WTC11 (cell line): ENCODE data around the gene INPP5E. TPM values are rescaled to one million over a fixed set of nuclear protein-coding genes. Genes with fewer than 3 reads are reported as not detected.

Experiments
- ATAC-seq: fragments of 200-7000 bp; cut with Tn5 transposase; 2 replicates; pipeline ENCODE4 v1.10.0; 2021; ENCODE audit warnings: mild to moderate bottlenecking, moderate library complexity
- CTCF ChIA-PET: fragments of 300-600 bp; sonication (Branson Sonifier 250); formaldehyde crosslinking; loops from one replicate; lab custom pipeline; 2021; ENCODE audit warnings: antibody characterized with exemption; lab: Charles Lee
- POLR2A ChIA-PET: fragments of 350-600 bp; sonication (Branson Sonifier 250); formaldehyde crosslinking; loops from one replicate; lab custom pipeline; 2021; ENCODE audit warnings: antibody characterized with exemption; lab: Charles Lee
- DNase-seq: peaks from one replicate; pipeline ENCODE4 v3.0.0; 2021; ENCODE audit warnings: low spot score
- H3K27ac Mint-ChIP-seq: 2 replicates; pipeline ENCODE4 v1.8.0; 2021; ENCODE audit warnings: mixed read lengths
- H3K27me3 Mint-ChIP-seq: 2 replicates; pipeline ENCODE4 v1.8.0; 2021; ENCODE audit warnings: low read depth, mild to moderate bottlenecking, moderate library complexity, mixed read lengths
- H3K36me3 Mint-ChIP-seq: 2 replicates; pipeline ENCODE4 v1.8.0; 2021; ENCODE audit warnings: mixed read lengths
- H3K4me1 Mint-ChIP-seq: 2 replicates; pipeline ENCODE4 v1.8.0; 2022; ENCODE audit warnings: mixed read lengths
- H3K4me3 Mint-ChIP-seq: 2 replicates; pipeline ENCODE4 v1.8.0; 2021; ENCODE audit warnings: mild to moderate bottlenecking, moderate library complexity, mixed read lengths
- H3K9me3 Mint-ChIP-seq: 2 replicates; pipeline ENCODE4 v1.8.0; 2021; ENCODE audit warnings: mixed read lengths
- EMX1 ChIP-seq: fragments of 250-450 bp; sonication (Bioruptor Pico); IDR thresholded peaks from 2 replicates; pipeline ENCODE4 v1.8.0; 2021; ENCODE audit warnings: mild to moderate bottlenecking
- ETV6 ChIP-seq: sonication (generic); formaldehyde crosslinking; IDR thresholded peaks from 2 replicates; pipeline ENCODE4 v1.8.1; 2022; ENCODE audit warnings: mild to moderate bottlenecking, missing genetic modification reagents
- FOXK1 ChIP-seq: sonication (generic); formaldehyde crosslinking; IDR thresholded peaks from 2 replicates; pipeline ENCODE4 v1.8.0; 2022; ENCODE audit warnings: mild to moderate bottlenecking, moderate library complexity, missing genetic modification reagents
- FOXP1 ChIP-seq: sonication (generic); formaldehyde crosslinking; IDR thresholded peaks from 2 replicates; pipeline ENCODE4 v1.8.0; 2022; ENCODE audit warnings: missing genetic modification reagents, mild to moderate bottlenecking, moderate library complexity, borderline replicate concordance
- GTF2I ChIP-seq: fragments of 250-450 bp; sonication (Bioruptor Pico); conservative IDR thresholded peaks from 2 replicates; pipeline ENCODE4 v1.4.0; 2021; ENCODE audit warnings: mild to moderate bottlenecking
- JUN ChIP-seq: sonication (generic); formaldehyde crosslinking; IDR thresholded peaks from 2 replicates; pipeline ENCODE4 v1.8.0; 2023; ENCODE audit warnings: mild to moderate bottlenecking, missing genetic modification reagents
- NR3C1 ChIP-seq: sonication (generic); formaldehyde crosslinking; conservative IDR thresholded peaks from 2 replicates; pipeline ENCODE4 v1.8.1; 2023; ENCODE audit warnings: low read depth, mild to moderate bottlenecking, missing genetic modification reagents
- PRRX2 ChIP-seq: fragments of 250-450 bp; sonication (Bioruptor Pico); IDR thresholded peaks from 2 replicates; pipeline ENCODE4 v1.8.0; 2021; ENCODE audit warnings: mild to moderate bottlenecking
- ZBTB21 ChIP-seq: sonication (generic); formaldehyde crosslinking; IDR thresholded peaks from 2 replicates; pipeline ENCODE4 v1.8.1; 2023; ENCODE audit warnings: mild to moderate bottlenecking, missing genetic modification reagents, borderline replicate concordance
- ZNF671 ChIP-seq: fragments of 250-450 bp; sonication (Bioruptor Pico); IDR thresholded peaks from 2 replicates; pipeline ENCODE4 v1.8.0; 2021; ENCODE audit warnings: mild to moderate bottlenecking
- total RNA-seq: library from RNA; stranded (reverse); gene quantifications from 3 replicates; pipeline ENCODE4 v1.2.3, GENCODE V29; 2021
- TF ChIP-seq, protein P1 (sequence below): sonication (generic); formaldehyde crosslinking; IDR thresholded peaks from 2 replicates; pipeline ENCODE4 v1.8.1; 2022; ENCODE audit warnings: low read depth, missing genetic modification reagents, borderline replicate concordance
- TF ChIP-seq, protein P2 (sequence below): sonication (generic); formaldehyde crosslinking; IDR thresholded peaks from 2 replicates; pipeline ENCODE4 v1.8.1; 2022; ENCODE audit warnings: missing genetic modification reagents, borderline replicate concordance
- TF ChIP-seq, protein P3 (sequence below): sonication (generic); formaldehyde crosslinking; IDR thresholded peaks from 2 replicates; pipeline ENCODE4 v1.8.0; 2023; ENCODE audit warnings: missing genetic modification reagents
- TF ChIP-seq, protein P4 (sequence below): sonication (generic); formaldehyde crosslinking; IDR thresholded peaks from 2 replicates; pipeline ENCODE4 v1.8.1; 2023; ENCODE audit warnings: mild to moderate bottlenecking, missing genetic modification reagents, borderline replicate concordance
- TF ChIP-seq, protein P5 (sequence below): sonication (generic); formaldehyde crosslinking; IDR thresholded peaks from 2 replicates; pipeline ENCODE4 v1.8.1; 2023; ENCODE audit warnings: mild to moderate bottlenecking, missing genetic modification reagents, moderate library complexity
- TF ChIP-seq, protein P6 (sequence below): sonication (generic); formaldehyde crosslinking; IDR thresholded peaks from 2 replicates; pipeline ENCODE4 v1.8.0; 2023; ENCODE audit warnings: missing genetic modification reagents, mild to moderate bottlenecking, borderline replicate concordance
- TF ChIP-seq, protein P7 (sequence below): fragments of 250-450 bp; sonication (Bioruptor Pico); conservative IDR thresholded peaks from 2 replicates; pipeline ENCODE4 v1.9.0; 2021; ENCODE audit warnings: mild to moderate bottlenecking

INPP5E gene
- total RNA-seq, 1 experiment from 2014 or later = 24.0 TPM

DNA sequence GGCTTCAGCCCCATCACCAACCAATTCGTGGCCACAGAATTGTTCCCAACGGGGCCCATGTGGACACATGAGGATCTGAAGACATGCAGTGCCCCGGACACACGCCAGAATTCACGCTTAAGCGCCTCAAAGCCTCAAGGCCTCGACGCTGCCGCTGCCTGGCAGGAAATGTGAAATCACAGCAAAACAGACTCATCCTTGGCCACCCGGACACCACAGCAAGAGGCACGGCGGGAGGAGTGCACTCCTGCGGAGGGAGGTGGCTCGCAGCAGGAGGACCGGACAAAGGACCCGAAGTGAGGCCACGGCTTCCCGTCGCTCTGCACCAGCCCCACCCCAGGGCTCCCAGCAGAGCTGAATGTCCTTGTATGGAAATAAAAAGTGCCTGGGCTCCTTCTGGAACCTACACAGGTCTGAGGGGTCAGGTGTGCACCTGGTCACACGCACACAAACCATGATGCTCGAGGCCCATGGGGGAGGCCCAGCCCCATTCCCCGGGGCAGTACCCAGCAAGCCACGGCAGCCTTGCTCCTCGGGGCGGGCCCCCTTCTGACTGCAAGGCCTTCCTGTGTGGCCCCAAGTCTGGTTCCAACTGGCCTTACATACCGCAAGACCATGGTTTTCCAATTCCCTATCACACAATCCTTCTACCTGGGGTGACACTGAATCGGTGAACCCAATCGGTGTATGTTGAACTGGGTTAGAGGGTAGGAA is 33.2 kb upstream of the INPP5E start:
- no peak for DNase-seq
- Mint-ChIP-seq H3K27ac (no peak overlapping the region), H3K4me1 (no peaks in the 10 kb centered on the region), H3K4me3 (no peak overlapping the region), H3K27me3 (no peaks in the 10 kb centered on the region), H3K36me3 (peaks cover 60% of the 10 kb centered on the region), H3K9me3 (no peaks in the 10 kb centered on the region)
- CTCF ChIA-PET = interaction anchor here (0.6 kb wide), 1 partner anchor 116 kb away, joined by 3 read pairs; no protein-coding TSS in a partner anchor
- POLR2A ChIA-PET = no interaction called here
- TF ChIP-seq EMX1 (CRISPR knock-in tag) (no peak), ZNF671 (no peak)
- TF ChIP-seq, protein P1, sequence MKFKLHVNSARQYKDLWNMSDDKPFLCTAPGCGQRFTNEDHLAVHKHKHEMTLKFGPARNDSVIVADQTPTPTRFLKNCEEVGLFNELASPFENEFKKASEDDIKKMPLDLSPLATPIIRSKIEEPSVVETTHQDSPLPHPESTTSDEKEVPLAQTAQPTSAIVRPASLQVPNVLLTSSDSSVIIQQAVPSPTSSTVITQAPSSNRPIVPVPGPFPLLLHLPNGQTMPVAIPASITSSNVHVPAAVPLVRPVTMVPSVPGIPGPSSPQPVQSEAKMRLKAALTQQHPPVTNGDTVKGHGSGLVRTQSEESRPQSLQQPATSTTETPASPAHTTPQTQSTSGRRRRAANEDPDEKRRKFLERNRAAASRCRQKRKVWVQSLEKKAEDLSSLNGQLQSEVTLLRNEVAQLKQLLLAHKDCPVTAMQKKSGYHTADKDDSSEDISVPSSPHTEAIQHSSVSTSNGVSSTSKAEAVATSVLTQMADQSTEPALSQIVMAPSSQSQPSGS (CRISPR knock-in tag) = no peak
- ATAC-seq = no peak

DNA sequence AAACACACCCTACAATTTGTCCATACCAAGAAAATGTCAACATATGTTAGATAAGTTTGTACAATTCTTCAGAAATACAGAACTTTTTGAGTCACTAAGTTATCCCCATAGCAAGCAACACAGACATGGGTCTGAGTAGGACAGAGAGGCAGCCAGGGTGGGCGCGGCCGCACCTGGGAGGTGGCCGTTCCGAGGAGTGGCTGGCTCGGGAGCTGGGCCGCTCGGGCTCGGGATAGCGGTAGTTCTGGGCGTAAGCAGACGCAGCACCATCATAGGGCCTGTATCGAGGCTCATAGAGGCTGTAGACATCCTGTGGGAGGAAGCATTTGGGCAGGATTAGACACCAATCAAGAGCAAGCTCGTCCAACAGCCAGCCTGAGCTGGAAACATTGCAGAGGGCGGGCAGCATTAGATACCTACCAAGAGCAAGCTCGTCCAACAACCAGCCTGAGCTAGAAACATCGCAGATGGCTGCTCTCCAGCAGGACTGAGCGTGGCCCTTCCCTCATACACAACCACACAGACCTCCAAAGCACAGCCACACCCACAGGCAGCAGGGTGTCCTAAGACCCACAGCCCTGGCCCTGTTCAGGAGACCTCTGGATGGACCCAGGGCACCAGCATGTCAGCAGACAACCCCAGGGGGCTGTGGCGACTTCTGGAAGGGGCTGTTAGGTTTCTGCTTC is 32.3 kb upstream of the INPP5E start:
- H3K36me3 Mint-ChIP-seq = peaks cover 58% of the 10 kb centered on the region
- no peaks in the 10 kb centered on the region for H3K9me3 Mint-ChIP-seq
- ATAC-seq = no peak
- ChIA-PET CTCF (no interaction called here), POLR2A (no interaction called here)
- no peak overlapping the region for H3K4me3 Mint-ChIP-seq
- H3K27me3 Mint-ChIP-seq = no peaks in the 10 kb centered on the region
- no peak for DNase-seq
- H3K4me1 Mint-ChIP-seq = no peaks in the 10 kb centered on the region
- no peak overlapping the region for H3K27ac Mint-ChIP-seq
- TF ChIP-seq ZBTB21 (CRISPR knock-in tag) (no peak), FOXK1 (CRISPR knock-in tag) (no peak), NR3C1 (CRISPR knock-in tag) (no peak), JUN (CRISPR knock-in tag) (no peak), ETV6 (CRISPR knock-in tag) (no peak), PRRX2 (CRISPR knock-in tag) (no peak), GTF2I (CRISPR knock-in tag) (no peak), FOXP1 (CRISPR knock-in tag) (no peak)
- TF ChIP-seq, protein P2, sequence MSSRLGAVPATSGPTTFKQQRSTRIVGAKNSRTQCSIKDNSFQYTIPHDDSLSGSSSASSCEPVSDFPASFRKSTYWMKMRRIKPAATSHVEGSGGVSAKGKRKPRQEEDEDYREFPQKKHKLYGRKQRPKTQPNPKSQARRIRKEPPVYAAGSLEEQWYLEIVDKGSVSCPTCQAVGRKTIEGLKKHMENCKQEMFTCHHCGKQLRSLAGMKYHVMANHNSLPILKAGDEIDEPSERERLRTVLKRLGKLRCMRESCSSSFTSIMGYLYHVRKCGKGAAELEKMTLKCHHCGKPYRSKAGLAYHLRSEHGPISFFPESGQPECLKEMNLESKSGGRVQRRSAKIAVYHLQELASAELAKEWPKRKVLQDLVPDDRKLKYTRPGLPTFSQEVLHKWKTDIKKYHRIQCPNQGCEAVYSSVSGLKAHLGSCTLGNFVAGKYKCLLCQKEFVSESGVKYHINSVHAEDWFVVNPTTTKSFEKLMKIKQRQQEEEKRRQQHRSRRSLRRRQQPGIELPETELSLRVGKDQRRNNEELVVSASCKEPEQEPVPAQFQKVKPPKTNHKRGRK (CRISPR knock-in tag) = no peak
- TF ChIP-seq, protein P3, sequence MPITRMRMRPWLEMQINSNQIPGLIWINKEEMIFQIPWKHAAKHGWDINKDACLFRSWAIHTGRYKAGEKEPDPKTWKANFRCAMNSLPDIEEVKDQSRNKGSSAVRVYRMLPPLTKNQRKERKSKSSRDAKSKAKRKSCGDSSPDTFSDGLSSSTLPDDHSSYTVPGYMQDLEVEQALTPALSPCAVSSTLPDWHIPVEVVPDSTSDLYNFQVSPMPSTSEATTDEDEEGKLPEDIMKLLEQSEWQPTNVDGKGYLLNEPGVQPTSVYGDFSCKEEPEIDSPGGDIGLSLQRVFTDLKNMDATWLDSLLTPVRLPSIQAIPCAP (CRISPR knock-in tag) = no peak
- TF ChIP-seq, protein P4, sequence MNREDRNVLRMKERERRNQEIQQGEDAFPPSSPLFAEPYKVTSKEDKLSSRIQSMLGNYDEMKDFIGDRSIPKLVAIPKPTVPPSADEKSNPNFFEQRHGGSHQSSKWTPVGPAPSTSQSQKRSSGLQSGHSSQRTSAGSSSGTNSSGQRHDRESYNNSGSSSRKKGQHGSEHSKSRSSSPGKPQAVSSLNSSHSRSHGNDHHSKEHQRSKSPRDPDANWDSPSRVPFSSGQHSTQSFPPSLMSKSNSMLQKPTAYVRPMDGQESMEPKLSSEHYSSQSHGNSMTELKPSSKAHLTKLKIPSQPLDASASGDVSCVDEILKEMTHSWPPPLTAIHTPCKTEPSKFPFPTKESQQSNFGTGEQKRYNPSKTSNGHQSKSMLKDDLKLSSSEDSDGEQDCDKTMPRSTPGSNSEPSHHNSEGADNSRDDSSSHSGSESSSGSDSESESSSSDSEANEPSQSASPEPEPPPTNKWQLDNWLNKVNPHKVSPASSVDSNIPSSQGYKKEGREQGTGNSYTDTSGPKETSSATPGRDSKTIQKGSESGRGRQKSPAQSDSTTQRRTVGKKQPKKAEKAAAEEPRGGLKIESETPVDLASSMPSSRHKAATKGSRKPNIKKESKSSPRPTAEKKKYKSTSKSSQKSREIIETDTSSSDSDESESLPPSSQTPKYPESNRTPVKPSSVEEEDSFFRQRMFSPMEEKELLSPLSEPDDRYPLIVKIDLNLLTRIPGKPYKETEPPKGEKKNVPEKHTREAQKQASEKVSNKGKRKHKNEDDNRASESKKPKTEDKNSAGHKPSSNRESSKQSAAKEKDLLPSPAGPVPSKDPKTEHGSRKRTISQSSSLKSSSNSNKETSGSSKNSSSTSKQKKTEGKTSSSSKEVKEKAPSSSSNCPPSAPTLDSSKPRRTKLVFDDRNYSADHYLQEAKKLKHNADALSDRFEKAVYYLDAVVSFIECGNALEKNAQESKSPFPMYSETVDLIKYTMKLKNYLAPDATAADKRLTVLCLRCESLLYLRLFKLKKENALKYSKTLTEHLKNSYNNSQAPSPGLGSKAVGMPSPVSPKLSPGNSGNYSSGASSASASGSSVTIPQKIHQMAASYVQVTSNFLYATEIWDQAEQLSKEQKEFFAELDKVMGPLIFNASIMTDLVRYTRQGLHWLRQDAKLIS (CRISPR knock-in tag) = no peak
- TF ChIP-seq, protein P5, sequence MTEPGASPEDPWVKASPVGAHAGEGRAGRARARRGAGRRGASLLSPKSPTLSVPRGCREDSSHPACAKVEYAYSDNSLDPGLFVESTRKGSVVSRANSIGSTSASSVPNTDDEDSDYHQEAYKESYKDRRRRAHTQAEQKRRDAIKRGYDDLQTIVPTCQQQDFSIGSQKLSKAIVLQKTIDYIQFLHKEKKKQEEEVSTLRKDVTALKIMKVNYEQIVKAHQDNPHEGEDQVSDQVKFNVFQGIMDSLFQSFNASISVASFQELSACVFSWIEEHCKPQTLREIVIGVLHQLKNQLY (CRISPR knock-in tag) = no peak
- TF ChIP-seq, protein P6, sequence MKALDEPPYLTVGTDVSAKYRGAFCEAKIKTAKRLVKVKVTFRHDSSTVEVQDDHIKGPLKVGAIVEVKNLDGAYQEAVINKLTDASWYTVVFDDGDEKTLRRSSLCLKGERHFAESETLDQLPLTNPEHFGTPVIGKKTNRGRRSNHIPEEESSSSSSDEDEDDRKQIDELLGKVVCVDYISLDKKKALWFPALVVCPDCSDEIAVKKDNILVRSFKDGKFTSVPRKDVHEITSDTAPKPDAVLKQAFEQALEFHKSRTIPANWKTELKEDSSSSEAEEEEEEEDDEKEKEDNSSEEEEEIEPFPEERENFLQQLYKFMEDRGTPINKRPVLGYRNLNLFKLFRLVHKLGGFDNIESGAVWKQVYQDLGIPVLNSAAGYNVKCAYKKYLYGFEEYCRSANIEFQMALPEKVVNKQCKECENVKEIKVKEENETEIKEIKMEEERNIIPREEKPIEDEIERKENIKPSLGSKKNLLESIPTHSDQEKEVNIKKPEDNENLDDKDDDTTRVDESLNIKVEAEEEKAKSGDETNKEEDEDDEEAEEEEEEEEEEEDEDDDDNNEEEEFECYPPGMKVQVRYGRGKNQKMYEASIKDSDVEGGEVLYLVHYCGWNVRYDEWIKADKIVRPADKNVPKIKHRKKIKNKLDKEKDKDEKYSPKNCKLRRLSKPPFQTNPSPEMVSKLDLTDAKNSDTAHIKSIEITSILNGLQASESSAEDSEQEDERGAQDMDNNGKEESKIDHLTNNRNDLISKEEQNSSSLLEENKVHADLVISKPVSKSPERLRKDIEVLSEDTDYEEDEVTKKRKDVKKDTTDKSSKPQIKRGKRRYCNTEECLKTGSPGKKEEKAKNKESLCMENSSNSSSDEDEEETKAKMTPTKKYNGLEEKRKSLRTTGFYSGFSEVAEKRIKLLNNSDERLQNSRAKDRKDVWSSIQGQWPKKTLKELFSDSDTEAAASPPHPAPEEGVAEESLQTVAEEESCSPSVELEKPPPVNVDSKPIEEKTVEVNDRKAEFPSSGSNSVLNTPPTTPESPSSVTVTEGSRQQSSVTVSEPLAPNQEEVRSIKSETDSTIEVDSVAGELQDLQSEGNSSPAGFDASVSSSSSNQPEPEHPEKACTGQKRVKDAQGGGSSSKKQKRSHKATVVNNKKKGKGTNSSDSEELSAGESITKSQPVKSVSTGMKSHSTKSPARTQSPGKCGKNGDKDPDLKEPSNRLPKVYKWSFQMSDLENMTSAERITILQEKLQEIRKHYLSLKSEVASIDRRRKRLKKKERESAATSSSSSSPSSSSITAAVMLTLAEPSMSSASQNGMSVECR (CRISPR knock-in tag) = no peak
- TF ChIP-seq, protein P7, sequence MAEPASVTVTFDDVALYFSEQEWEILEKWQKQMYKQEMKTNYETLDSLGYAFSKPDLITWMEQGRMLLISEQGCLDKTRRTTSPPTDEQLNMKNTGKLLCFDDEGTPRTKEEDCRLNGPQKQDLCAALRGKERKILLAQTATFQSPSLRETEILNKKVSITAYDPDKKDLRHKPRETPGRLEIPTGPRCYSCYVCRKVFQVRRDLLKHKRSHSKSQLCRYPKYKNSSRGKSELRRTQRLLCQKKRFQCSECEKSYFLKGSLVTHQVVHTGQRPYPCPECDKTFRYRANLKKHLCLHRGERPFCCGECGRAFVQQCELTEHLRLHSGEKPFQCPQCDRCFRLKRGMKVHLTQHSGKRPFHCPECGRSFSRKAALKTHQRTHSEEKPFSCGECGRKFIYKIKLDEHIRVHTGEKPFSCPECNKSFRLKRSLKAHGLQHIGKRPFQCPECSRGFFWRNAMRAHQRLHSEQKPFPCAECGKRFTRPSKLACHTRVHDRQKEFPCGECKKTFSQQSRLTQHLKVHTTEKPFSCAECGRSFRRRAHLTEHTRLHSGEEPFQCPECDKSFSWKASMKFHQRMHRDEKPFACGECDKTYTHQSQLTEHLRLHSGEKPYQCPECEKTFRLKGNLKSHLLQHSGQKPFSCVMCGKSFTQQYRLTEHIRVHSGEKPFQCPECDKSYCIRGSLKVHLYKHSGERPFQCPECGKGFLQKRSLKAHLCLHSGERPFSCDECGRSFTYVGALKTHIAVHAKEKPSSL (CRISPR knock-in tag) = no peak
